Thyroid gland (tissue), 4 donors: Measurements from ENCODE around the gene CTNS. TPM values are rescaled to one million over a fixed set of nuclear protein-coding genes. Genes with fewer than 3 reads are reported as not detected.

ENCODE experiments used
- DNase-seq, 2 donors: peaks; one replicate each; pipeline ENCODE4 v3.0.0-alpha.2; 2019
- H3K27ac ChIP-seq, 3 donors: fragments of 200-600 bp; sonication (generic); 1 replicate in 2 of 3; 2 replicates in 1 of 3; pipeline ENCODE4 v1.5.1; 2016 to 2019; ENCODE audit warnings: mild to moderate bottlenecking in 1 of 3, moderate library complexity in 1 of 3
- H3K27me3 ChIP-seq: fragments of 200-600 bp; sonication (generic); one replicate; pipeline ENCODE4 v1.5.1; 2019
- H3K36me3 ChIP-seq, 2 donors: fragments of 200-600 bp; sonication (generic); one replicate each; pipeline ENCODE4 v1.5.1; 2016 to 2019
- H3K4me1 ChIP-seq, 2 donors: fragments of 200-600 bp; sonication (generic); one replicate each; pipeline ENCODE4 v1.5.1; 2017 to 2019
- H3K4me3 ChIP-seq, 3 donors: fragments of 200-600 bp; sonication (generic); replicated peaks in 1 of 3; 1 replicate in 2 of 3; 2 replicates in 1 of 3; pipeline ENCODE4 v1.5.1; 2016; ENCODE audit warnings: mild to moderate bottlenecking in 1 of 3
- H3K9me3 ChIP-seq: fragments of 200-600 bp; sonication (generic); one replicate; pipeline ENCODE4 v1.5.1; 2017
- POLR2A ChIP-seq, 2 donors: fragments of 450-650 bp; IDR thresholded peaks; one replicate each; pipeline ENCODE4 v1.6.1; 2017; ENCODE audit warnings: antibody characterized with exemption in 2 of 2, mild to moderate bottlenecking in 2 of 2, moderate library complexity in 1 of 2
- WGBS, 2 donors: methylation state at CpG; one replicate each; pipeline ENCODE4 v1.1.5; 2017; 5-methylcytosine and 5-hydroxymethylcytosine counted together
- intact Hi-C: fragments of 100-400 bp; cut with DNase I; formaldehyde crosslinking; loops from one replicate; pipeline ENCODE4 v1.15.1; 2023
- total RNA-seq, 4 donors: library from RNA; depleted of rRNA; stranded (reverse); fragments of >200 nt; gene quantifications; one replicate each; pipeline ENCODE4 v1.2.3, GENCODE V29; 2016
- TF ChIP-seq, protein P1 (sequence below), 6 experiments: fragments of 200-600 bp in 3 of 6; fragments of 450-650 bp in 3 of 6; sonication (generic) in 3 of 6; IDR thresholded peaks; one replicate each; pipeline ENCODE4 v1.5.1; 2016 to 2019; ENCODE audit warnings: antibody characterized with exemption in 6 of 6, mild to moderate bottlenecking in 2 of 6, inconsistent platforms in 1 of 6, moderate library complexity in 1 of 6

Gene CTNS
- total RNA-seq, 4 donors from 2014 or later: 21.4 to 36.6 (median 28.6) TPM

DNA sequence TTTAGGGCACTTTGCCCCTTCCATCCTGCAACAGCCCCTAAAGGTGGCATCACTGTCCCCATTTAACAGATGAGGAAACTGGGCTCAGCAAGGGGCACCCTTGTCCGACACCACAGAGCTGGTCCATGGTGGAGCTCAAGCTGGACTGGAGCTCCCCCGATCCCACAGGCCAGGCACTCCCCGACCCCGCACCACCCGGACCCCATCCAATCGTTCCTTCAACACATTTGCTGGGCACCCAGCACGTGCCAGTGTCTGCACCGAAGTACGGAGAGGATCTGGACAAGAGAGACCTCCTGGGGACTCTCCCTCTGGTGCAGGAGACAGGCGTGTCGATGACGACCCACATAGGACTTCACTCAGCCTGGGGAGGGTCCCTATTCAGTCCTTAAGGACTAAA is 45.5 kb downstream of the CTNS start:
- H3K9me3 ChIP-seq: no peaks in the 10 kb centered on the region
- no peak for DNase-seq
- H3K27me3 ChIP-seq: no peaks in the 10 kb centered on the region
- intact Hi-C loops: no loop called here
- TF ChIP-seq, protein P1, sequence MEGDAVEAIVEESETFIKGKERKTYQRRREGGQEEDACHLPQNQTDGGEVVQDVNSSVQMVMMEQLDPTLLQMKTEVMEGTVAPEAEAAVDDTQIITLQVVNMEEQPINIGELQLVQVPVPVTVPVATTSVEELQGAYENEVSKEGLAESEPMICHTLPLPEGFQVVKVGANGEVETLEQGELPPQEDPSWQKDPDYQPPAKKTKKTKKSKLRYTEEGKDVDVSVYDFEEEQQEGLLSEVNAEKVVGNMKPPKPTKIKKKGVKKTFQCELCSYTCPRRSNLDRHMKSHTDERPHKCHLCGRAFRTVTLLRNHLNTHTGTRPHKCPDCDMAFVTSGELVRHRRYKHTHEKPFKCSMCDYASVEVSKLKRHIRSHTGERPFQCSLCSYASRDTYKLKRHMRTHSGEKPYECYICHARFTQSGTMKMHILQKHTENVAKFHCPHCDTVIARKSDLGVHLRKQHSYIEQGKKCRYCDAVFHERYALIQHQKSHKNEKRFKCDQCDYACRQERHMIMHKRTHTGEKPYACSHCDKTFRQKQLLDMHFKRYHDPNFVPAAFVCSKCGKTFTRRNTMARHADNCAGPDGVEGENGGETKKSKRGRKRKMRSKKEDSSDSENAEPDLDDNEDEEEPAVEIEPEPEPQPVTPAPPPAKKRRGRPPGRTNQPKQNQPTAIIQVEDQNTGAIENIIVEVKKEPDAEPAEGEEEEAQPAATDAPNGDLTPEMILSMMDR (IDR thresholded peaks at IDR 0.05): no peak
- no peak for TF ChIP-seq POLR2A (IDR thresholded peaks at IDR 0.05)
- H3K36me3 ChIP-seq: no peaks in the 10 kb centered on the region
- whole genome bisulfite sequencing, 2 donors: 86% methylated on average over 12 of the region's 12 CpGs
- no peak overlapping the region for H3K27ac ChIP-seq
- no peak overlapping the region for H3K4me3 ChIP-seq
- H3K4me1 ChIP-seq: no peaks in the 10 kb centered on the region

DNA sequence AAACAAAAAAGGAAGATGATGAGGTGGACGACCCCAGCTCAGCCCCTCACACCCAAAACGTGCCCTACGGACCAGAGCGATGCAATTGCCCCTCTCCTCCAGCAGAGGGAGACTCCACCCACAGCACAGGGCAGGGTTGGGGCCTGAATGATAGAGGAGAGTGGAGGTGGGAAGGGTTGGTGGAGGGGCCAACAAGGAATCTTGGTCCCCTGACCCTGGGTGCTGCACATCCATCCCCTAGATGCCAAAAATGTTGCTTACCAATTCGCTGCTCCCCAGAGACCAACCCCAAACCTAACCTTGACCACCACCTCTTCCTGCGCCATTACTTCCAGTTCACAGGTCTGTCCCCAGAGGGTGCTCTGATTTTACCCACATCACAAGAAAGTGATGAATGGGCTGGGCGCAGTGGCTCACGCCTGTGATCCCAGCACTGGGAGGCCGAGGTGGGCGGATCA is 46.5 kb downstream of the CTNS start:
- intact Hi-C loops: no loop called here
- Histone ChIP-seq H3K4me3 (no peak overlapping the region), H3K36me3 (no peaks in the 10 kb centered on the region), H3K27me3 (no peaks in the 10 kb centered on the region), H3K9me3 (no peaks in the 10 kb centered on the region), H3K27ac (no peak overlapping the region), H3K4me1 (no peaks in the 10 kb centered on the region)
- WGBS, 2 donors: 25 to 32% methylated on average over 8 to 10 of the region's 10 CpGs
- TF ChIP-seq POLR2A (IDR thresholded peaks at IDR 0.05): no peak
- TF ChIP-seq, protein P1 (IDR thresholded peaks at IDR 0.05): peak; percentile 58 to 90 (median 60)
- peak in 1 of 2 donors; percentile 16 for DNase-seq

DNA sequence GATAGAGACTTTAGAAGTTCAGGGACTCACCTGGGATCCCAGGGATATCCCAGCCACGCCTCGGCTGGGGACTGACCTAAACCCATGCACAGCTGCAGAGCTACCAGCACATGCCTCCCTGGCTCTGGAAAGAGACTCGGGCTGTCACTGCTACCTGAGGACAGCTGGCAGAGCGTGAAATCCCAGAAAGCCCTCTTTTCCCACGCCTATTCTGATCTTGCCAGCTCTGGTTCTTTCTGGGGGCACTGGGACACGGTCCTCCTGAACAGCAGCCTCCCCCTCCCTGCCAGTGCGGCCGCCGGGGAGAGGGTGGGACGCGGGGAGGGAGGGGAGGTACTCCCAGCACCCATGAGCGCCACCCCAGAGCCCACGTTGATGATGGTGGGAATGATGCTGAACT is 48.6 kb downstream of the CTNS start:
- Histone ChIP-seq H3K27ac (no peak overlapping the region), H3K9me3 (no peaks in the 10 kb centered on the region), H3K4me3 (no peak overlapping the region), H3K4me1 (no peaks in the 10 kb centered on the region), H3K27me3 (no peaks in the 10 kb centered on the region), H3K36me3 (no peaks in the 10 kb centered on the region)
- no peak for TF ChIP-seq POLR2A (IDR thresholded peaks at IDR 0.05)
- TF ChIP-seq, protein P1 (IDR thresholded peaks at IDR 0.05): no peak
- no peak for DNase-seq
- WGBS, 2 donors: 13 to 35% methylated on average over 8 of the region's 13 CpGs
- intact Hi-C loops: no loop called here

DNA sequence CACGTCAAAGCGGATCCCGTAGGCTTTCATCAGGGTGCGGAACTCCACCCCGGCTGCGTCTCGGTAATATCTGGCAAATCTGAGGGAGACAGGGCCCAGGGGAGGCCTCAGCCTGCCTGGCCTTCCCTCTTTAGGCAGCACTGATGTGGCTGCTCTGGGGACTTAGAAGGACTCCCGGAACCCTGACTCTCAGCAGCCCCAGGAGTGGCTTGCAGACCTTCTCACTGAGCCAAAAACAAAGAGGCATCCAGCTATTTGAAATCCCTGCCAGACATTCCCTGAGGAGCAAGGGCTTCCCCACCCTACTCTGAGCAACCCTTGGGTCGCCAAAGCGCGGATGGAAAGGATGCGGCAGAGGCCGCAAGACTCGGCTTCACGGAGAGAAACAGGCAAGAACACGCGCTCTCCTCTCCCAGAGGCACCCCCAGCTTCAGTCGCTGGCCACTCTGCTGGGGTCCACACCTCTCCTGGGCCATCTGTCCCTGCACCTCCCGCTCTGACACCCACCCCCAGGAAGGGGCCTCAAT is 51.5 kb downstream of the CTNS start:
- H3K27me3 ChIP-seq: no peaks in the 10 kb centered on the region

DNA sequence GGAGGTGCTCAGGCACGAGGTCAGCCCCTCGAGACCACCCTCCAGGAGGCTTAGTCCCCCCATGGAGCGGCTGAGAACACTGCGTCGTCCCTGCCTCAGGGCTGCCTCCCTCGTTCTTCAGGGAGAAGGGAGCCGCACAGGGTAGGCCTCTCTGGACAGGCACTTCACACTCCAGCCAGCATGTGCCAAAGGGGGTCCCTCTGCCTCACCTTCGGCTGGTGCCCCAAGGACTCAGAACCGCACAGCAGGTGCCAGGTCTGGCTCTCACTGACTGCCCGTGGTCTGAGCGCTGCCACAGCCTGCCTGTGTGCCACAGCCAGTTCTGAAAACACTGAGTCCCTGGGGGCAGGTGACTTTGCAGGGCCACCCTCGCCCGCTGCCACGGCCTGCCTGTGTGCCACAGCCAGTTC is 52.3 kb downstream of the CTNS start:
- Histone ChIP-seq H3K4me3 (no peak overlapping the region), H3K9me3 (no peaks in the 10 kb centered on the region), H3K27ac (no peak overlapping the region), H3K4me1 (no peaks in the 10 kb centered on the region), H3K36me3 (no peaks in the 10 kb centered on the region), H3K27me3 (no peaks in the 10 kb centered on the region)
- WGBS, 2 donors: 51 to 81% methylated on average over 4 of the region's 14 CpGs
- intact Hi-C loops: no loop called here
- TF ChIP-seq POLR2A (IDR thresholded peaks at IDR 0.05): no peak
- TF ChIP-seq, protein P1 (IDR thresholded peaks at IDR 0.05): no peak
- DNase-seq: no peak

More for the DNA sequence above, 51.5 kb downstream of the CTNS start:
- no peak overlapping the region for H3K27ac ChIP-seq
- no peak for DNase-seq
- no peaks in the 10 kb centered on the region for H3K4me1 ChIP-seq
- no peaks in the 10 kb centered on the region for H3K9me3 ChIP-seq
- H3K36me3 ChIP-seq: no peaks in the 10 kb centered on the region
- no peak for TF ChIP-seq POLR2A (IDR thresholded peaks at IDR 0.05)
- TF ChIP-seq, protein P1 (IDR thresholded peaks at IDR 0.05): no peak
- WGBS, 2 donors: 37 to 46% methylated on average over 11 to 13 of the region's 19 CpGs
- no peak overlapping the region for H3K4me3 ChIP-seq
- intact Hi-C loops: no loop called here
